HEK293T (cell line): ENCODE measurements around the gene ABCF3.

Experiments used
- ARNT ChIP-seq: fragments of 450-650 bp; IDR thresholded peaks from 2 replicates; pipeline ENCODE4 v1.6.1; 2017; ENCODE audit warnings: mild to moderate bottlenecking
- BHLHE40 ChIP-seq: fragments of 450-650 bp; IDR thresholded peaks from 2 replicates; pipeline ENCODE4 v1.6.1; 2016; ENCODE audit warnings: mild to moderate bottlenecking, moderate library complexity, borderline replicate concordance
- FOXK2 ChIP-seq: fragments of 450-650 bp; IDR thresholded peaks from 2 replicates; pipeline ENCODE4 v1.6.1; 2016; ENCODE audit warnings: mild to moderate bottlenecking
- L3MBTL2 ChIP-seq: fragments of 450-650 bp; conservative IDR thresholded peaks from 2 replicates; pipeline ENCODE4 v1.6.1; 2016; ENCODE audit warnings: mild to moderate bottlenecking
- TARDBP ChIP-seq: fragments of 450-650 bp; IDR thresholded peaks from 2 replicates; pipeline ENCODE4 v1.6.1; 2016

- no peak for TF ChIP-seq FOXK2
- no peak for TF ChIP-seq BHLHE40
- no peak for TF ChIP-seq ARNT
- TF ChIP-seq TARDBP = no peak
- TF ChIP-seq L3MBTL2 = no peak
These were observed 27.6 kb upstream of the ABCF3 start for GRCh38 chr3:184158404-184158803.
